ENCODE data around the gene TBC1D14.

TBC1D14 gene

GRCh38 chr4:6953751-6954380 is 44.2 kb downstream of the TBC1D14 start:
- DNase-seq (ENCODE audit: low spot score), result no peak

- DNase-seq (ENCODE audit: low spot score), result no peak
These were observed 45.8 kb downstream of the TBC1D14 start for GRCh38 chr4:6955261-6955911.

DNA sequence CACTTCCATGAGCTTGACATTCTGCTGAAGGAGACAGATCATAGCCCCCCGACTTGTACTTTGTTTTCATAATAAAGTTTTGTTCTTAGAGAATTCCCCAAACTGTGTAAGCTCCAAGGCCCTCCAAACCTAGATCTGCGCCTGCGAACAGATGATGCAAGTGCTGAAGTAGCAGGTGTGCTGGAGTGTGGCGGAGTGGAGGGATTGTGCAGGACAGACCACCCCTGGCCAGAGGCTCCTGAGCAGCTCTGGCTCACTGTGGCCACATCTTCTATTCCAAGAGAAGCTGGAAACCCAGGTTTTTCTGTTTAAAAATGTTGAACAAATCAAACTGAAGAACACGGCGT is 46.4 kb downstream of the TBC1D14 start:
- no peak for DNase-seq (ENCODE audit: low spot score)

GRCh38 chr4:6956434-6957147 is 47.0 kb downstream of the TBC1D14 start:
- DNase-seq (ENCODE audit: low spot score), result no peak

DNA sequence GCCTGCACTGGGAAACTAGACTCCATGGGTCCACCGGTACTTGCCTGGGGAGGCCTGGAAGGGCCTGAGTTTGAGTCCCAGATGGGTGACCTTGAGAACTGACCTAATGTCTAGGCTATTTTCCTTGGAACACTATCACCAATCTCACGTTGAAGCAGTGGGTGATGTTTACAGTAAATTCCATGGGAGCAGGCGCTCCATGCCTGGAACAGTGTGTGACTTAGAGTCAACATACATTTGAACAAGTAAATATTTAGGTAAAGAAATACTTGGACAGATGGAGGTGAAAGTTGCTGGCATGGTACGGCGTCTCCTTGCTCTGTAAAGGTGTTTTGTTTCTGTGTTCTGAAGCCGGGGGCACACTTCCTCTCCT is 47.5 kb downstream of the TBC1D14 start:
- DNase-seq (ENCODE audit: low spot score), result no peak

GRCh38 chr4:6957994-6958393 is 48.4 kb downstream of the TBC1D14 start:
- DNase-seq (ENCODE audit: low spot score), result no peak

DNA sequence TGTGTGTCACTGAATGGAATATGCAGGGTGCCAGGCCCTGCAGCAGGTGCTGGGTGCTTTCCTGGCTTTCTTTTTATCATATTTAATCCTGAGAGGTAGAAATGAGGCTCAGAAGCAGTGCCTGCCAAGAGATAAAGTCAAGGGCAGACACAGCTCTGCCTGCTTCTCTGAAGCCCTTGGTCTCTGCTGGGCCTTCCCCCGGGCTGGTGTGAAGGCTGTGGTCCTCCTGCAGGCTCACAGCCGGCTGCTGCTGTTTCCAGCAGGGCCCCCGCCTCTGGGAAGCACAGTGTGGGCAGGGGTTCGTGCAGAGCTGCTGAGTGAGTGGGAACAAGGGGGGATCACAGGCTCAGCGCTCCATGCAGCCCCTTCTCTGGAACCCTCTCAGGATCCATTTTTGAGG is 49.6 kb downstream of the TBC1D14 start:
- DNase-seq (ENCODE audit: low spot score), result no peak

DNA sequence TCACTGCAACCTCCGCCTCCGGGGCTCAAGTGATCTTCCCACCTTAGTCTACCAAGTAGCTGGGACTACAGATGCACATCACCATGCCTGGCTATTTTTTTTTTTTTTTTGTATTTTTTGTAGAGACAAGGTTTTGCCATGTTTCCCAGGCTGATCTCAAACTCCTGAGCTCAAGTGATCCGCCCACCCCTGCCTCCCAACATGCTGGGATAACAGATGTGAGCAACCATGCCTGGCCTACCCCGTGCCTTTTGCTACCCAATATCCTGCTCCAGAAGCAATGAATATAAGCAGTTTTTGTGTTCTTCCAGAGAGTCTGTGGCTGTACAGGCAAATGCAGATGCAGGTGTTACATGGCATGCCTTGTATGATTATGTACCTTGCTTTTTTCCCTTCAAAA is 50.5 kb downstream of the TBC1D14 start:
- no peak for DNase-seq (ENCODE audit: low spot score)

- no peak for DNase-seq (ENCODE audit: low spot score)
These were observed 51.2 kb downstream of the TBC1D14 start for GRCh38 chr4:6960628-6961412.

DNA sequence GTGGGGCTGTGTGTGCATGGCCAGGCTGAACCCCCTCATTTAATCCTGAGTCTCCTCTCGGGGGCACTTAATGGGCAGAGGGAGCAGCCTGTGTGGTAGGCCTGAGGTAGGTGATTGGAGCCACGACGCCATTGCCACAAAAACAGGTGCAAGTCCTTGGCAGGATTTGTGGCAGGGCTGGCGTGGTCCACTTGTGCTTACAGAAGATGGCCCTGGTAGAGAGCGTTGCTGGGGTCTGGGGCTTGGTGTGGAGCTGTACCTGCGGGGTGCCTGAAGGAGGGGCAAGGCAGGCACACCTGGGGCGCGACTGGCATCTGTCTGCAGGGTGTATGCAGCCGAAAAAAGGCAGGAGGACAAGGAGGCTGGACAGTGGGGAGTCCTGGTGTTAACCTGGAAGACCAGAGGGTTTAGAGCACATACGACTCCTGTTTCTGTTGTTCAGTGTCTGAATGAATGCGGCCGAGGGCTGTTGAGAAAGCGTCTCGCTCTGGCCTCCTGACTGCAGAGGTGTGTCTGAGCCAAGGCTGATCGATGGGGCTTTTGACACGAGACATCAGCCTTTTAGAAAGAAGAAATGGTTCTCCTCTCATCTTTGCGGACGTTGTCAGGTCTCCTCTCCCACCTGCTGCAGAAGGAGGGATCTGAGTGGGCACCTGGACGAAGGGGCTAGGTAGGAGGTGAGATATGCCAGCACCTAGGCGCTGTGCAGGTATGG is 52.0 kb downstream of the TBC1D14 start:
- no peak for DNase-seq (ENCODE audit: low spot score)

DNA sequence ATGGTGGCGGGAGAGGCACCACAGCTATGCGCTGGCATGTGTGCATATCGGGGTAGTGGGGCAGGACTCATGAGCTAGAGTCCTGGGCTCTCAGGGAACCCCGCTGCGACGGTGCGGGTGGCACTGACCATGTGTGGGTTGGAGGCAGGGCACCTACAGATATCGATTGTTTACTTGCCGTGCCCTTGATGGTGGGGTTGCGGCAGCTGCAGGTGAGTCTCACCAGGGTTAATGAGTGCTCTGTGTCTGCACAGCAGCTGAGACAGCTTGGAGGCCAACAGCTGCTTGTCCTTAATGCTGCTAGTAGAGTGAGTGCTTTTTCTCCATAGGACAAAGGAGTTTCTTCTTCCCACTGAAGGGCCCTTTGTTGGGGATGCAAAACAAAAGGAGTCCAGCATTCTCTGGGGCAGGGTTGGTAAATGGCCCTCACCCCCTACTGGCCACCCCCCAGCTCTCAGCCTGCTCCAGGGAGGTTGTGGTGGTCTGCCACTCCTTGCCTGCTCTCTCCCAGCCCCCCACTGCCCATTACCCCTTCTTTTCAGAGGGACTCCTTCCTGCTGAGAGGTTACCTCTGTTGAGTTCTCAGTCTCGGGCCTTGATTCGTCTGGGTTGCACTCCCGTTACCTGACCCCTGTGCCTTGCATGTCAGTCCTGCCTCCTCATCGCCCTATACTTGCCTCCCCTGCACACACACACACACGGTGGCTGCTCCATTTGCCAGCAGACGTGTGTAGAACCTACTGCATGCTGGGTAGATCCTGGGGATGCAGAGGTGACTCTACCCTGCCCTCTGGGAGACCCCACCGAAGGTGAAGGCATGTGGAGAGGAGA is 52.8 kb downstream of the TBC1D14 start:
- no peak for DNase-seq (ENCODE audit: low spot score)

- DNase-seq (ENCODE audit: low spot score), result no peak
These were observed 53.5 kb downstream of the TBC1D14 start for GRCh38 chr4:6963139-6963611.

DNA sequence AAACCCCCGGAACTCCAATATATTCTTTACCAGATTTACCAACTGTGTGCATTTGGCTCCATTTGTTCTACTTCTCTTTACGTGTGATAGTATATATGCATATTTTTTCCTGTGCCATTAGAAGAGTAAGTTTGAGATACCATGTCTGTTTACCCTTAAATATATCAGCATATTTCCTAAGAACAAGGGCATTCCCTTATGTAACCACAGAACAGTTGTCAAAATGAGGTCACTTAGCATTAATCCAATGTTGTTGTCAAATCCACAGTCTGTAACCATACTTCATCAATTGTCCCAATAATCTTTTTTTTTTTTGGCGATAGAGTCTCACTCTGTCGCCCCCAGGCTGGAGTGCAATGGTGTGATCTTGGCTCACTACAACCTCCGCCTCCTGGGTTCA is 55.2 kb downstream of the TBC1D14 start:
- no peak for DNase-seq (ENCODE audit: low spot score)

GRCh38 chr4:6965329-6965728 is 55.7 kb downstream of the TBC1D14 start:
- DNase-seq (ENCODE audit: low spot score), result no peak

DNA sequence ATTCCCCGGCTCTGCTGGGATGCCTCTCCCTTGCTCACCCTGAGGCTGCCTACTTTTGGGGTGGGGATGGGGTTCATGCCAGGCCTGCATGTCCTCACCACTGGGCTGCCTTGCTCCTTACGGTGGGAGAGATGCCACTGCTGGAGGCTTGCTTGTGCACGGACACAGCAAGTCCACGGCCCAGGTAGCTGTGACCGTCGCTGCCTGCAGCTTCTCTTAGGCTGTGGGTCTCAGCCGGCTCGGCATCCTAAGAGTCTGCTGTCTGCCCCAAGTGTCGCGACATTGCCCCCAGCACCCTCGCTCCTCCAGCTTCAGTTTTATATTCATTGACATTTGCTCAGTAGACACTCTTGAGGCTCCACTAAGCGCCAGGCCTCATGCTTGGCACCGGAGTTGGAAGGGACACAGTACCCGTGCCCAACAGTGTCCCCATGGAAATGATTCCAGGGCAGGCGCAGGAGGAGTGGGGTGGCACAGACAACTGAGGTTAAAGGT is 58.3 kb downstream of the TBC1D14 start:
- no peak for DNase-seq (ENCODE audit: low spot score)

DNA sequence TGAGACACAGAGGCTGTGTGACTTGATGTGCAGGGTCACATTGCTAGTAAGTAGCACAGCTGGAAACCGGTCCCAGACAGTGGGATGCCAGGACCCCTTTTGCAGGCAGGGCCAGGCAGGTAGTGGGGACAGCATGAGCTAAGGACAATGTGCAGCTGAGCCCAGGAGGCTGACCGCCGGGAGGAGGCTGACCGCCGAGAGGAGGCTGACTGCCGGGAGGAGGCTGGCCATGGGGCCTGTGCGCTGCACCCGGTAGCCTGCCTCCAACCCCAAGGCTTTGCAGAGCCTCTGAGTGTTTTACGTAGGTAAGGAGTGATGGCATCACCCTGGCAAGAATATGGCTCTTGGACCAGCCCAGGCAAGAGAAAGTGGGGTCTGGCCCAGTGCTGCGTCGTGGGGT is 58.9 kb downstream of the TBC1D14 start:
- DNase-seq (ENCODE audit: low spot score), result no peak

- no peak for DNase-seq (ENCODE audit: low spot score)
These were observed 60.5 kb downstream of the TBC1D14 start for GRCh38 chr4:6969826-6970800.

DNA sequence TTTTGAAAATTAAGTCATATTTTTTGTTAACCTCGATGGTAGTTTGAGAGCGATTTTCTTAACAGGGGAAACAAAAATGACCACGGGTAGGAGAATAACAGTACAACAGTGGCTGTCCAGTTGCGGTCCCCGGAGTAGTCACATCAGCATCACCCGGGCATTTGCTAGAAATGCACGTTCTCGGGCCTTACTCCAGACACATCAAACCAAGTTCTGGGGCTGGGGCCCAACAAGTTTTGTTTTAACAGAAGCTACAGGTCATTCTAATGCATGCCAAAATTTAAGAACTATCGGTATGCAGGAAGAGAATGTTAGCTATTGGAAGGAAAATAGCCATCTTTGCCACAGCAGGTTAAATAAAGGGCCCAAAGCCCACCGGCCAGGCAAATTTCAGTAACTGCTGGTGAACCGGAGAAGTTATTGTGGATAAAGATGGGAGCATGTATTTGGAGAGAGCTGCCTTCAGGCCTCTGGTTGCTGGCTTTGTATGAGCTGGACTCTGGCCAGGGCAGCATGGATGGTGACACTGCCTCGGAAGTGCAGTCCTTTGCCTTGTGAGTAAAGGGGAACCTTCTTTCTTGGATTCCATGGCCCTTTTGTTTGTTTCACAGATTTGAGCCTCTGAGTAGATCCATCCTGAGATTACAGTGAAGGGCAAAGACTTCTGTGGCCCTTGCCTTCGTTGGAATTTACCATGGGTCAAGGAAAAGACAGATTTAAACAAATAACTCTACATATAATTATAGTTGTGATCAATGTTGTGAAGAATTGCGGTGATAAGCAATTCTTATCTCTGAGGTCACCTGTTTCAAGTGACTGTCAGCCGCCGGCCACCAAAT is 62.1 kb downstream of the TBC1D14 start:
- DNase-seq (ENCODE audit: low spot score), result no peak

- no peak for DNase-seq (ENCODE audit: low spot score)
These were observed 62.7 kb downstream of the TBC1D14 start for GRCh38 chr4:6972375-6972650.
